AG10803 (cell line): ENCODE data around the gene COX7A2.

Experiments used
- DNase-seq: peaks from one replicate; pipeline ENCODE4 v3.0.0; 2010; ENCODE audit warnings: low read depth
- H3K4me3 ChIP-seq: 2 replicates; pipeline ENCODE4 v1.5.1; 2011; ENCODE audit warnings: mild to moderate bottlenecking, low read length, control low read depth
- CTCF ChIP-seq: conservative IDR thresholded peaks from 2 replicates; pipeline ENCODE4 v1.5.1; 2011; ENCODE audit warnings: mild to moderate bottlenecking, low read length, control low read depth, inconsistent platforms

COX7A2 gene

GRCh38 chr6:75234126-75234865, 9.3 kb downstream of the COX7A2 start:
- DNase-seq: no peak
- TF ChIP-seq CTCF: no peak
- no peak overlapping the region for H3K4me3 ChIP-seq

- no peak for TF ChIP-seq CTCF
- no peak overlapping the region for H3K4me3 ChIP-seq
- no peak for DNase-seq
Measured at GRCh38 chr6:75233092-75233615, 10.4 kb downstream of the COX7A2 start.

GRCh38 chr6:75230484-75231325, 12.9 kb downstream of the COX7A2 start:
- peak; percentile 93 for TF ChIP-seq CTCF
- peak; percentile 76 for DNase-seq
- H3K4me3 ChIP-seq: no peak overlapping the region

- no peak for TF ChIP-seq CTCF
- no peak overlapping the region for H3K4me3 ChIP-seq
- no peak for DNase-seq
Measured at GRCh38 chr6:75224303-75224926, 19.2 kb downstream of the COX7A2 start.

- H3K4me3 ChIP-seq: no peak overlapping the region
- no peak for TF ChIP-seq CTCF
- DNase-seq: peak; percentile 50
Measured at GRCh38 chr6:75223428-75223827, 20.2 kb downstream of the COX7A2 start.

- H3K4me3 ChIP-seq: no peak overlapping the region
- TF ChIP-seq CTCF: no peak
- DNase-seq: no peak
Measured at GRCh38 chr6:75222261-75222660, 21.3 kb downstream of the COX7A2 start.
